ENCODE results near the gene LMF1.

DNA sequence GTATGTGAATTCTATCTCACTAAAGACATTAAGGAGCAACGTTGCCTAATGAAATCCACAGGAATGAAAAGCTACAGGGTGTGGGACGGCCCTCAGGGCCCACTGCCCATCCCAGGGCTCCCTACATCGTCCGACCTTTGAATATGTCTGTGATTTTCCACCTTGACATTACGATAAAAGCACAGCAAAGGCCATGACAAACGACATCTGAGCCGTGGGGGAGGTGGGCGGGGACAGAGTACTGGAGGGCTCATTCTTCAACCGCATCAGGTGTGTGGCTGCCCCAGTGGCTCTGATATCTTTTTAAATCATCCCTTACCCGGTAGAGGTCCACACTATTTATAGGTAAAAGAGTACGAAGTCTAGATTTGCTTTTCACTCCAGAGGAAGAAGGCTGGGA is 35.1 kb downstream of the LMF1 start:
- TF ChIP-seq POLR2A (IDR thresholded peaks at IDR 0.05; ENCODE audit: low read length), result no peak
- TF ChIP-seq GATA1 (IDR thresholded peaks at IDR 0.05; ENCODE audit: low read depth, low read length), result no peak
